ENCODE results near the gene PTGES3L. TPM values are rescaled to one million over a fixed set of nuclear protein-coding genes. Genes with fewer than 3 reads are reported as not detected.

The PTGES3L gene
- total RNA-seq = 0.21 and 0.24 TPM in 2 replicates

DNA sequence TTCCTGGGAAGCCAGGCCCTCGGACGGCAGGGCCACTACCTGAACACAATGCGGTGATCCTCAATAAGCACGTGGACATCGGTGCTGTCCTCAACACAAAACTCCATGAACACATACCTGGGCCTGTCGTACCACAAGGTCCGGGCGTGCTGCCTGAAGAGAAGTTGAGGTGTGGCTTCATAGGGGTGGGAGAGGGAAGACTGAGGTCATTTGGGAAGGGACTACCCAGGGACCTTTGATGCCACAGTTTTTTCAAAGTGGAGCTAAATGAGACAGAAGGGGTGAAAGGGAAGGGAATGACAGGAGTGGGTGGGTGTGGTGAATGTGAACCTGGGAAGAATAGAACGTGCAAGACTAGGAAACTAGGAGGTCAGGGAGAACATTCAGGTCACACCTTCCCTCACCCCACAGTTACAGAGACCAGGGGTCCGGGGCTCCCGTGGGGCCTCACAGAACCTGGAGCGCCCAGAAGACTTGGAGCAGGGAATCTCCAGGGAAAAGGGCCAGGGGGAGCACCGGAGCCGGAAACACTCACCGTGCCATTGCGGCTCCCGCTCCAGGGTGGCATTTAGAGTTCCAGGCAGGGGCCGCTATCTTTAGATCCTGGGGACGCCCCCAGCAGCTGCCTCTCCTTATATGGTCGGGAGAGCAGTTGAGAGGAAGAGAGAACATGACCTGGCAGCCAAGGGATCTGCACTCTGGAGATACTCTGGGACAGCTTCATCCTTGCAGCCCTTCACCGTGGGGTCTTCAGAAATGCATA lies at the start of gene PTGES3L:
Gene PTGES3L, minus strand, starts transcription at position 570 of the 763 bp plus-strand sequence. Its CDS starts 27 bp downstream, at position 543.

GRCh38 chr17:43024407-43025289 lies 44.8 kb upstream of the PTGES3L start, which contains the start of gene RND2:
Gene RND2, plus strand, starts transcription at chr17:43025231. Its CDS starts 117 bp downstream, at chr17:43025348.

GRCh38 chr17:43021741-43022512 lies 42.0 kb upstream of the PTGES3L start, which contains the start of gene VAT1:
Gene VAT1, minus strand, starts transcription at chr17:43022385. Its CDS starts 63 bp downstream, at chr17:43022322.

GRCh38 chr17:43006639-43007551 lies 27.0 kb upstream of the PTGES3L start, which contains the start of gene IFI35:
Gene IFI35, plus strand, starts transcription at chr17:43006784. Its CDS starts 164 bp downstream, at chr17:43006948.

GRCh38 chr17:42997984-42998938 lies 18.4 kb upstream of the PTGES3L start, which contains the start of gene RPL27:
Gene RPL27, plus strand, starts transcription at chr17:42998419. Its CDS starts 332 bp downstream, at chr17:42998751.

DNA sequence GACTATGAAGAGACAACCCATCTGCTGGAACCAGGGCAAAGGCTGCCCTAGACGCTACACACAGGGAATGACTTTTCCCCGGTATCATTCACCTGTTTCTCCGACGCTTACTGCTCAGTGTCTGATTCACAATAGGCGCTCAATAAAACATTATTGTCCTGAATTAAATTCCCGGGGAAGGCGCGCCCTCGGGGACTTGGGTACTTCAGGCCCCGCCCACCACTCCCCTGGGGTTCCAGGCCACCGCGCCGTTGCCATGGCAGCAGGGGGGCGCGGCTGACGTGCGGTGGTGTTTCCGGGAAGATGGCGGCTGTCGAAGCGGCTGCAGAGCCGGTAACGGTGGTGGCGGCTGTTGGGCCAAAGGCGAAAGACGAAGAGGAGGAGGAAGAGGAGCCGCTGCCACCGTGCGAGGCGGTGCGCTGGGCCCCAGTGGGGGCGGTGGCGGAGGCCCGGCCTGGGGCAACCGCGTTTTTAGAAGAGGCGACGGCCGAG lies 440 bp upstream of the PTGES3L start, which contains the start of gene RUNDC1:
Gene RUNDC1, plus strand, starts transcription at position 292 of the 492 bp plus-strand sequence. Its CDS starts 12 bp downstream, at position 304.

DNA sequence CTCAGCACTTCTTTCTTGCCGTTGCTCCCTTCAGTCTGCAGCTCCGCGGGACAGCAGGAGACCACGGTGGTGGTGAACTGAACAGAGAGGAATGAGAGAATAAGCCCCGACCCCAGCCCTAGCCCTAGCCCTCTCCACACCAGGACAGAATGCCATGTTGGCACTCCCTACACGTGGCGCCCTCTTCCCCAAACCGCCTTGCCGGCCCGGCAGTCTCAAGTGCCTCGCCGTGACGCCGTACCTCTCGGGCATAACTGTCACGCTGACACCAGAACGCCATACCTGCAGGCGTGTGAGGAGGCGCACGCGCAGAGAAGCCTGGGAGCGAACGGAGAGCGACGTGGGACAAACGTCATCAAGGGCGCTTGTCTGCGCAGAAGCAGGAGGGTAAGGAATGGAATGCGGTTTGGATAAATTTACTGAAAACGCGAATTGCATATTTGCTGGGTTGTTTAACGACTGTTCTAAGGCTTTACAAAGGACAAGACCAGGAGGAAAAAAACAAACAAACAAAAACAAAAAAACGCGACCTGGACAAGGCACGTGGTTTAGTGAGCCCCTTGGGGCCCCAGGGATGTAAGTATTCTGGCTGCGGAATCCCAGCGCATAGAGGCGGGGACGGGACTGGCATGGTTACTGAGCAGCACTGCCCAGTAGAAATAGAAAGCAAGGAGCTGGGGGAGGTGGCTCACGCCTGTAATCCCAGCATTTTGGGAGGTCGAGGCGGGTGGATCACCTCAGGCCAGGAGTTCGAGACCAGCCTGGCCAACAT lies 15.5 kb downstream of the PTGES3L start, which contains the start of gene AARSD1:
Gene AARSD1, minus strand, starts transcription at position 294 of the 772 bp plus-strand sequence. Its CDS starts 14 bp downstream, at position 280.

Other genes starting within 250 kb of the PTGES3L start
- gene EZH1, start 235.0 kb downstream of the PTGES3L start, total RNA-seq = 8.9 and 12.1 TPM in 2 replicates
- gene RAMP2, start 218.9 kb downstream of the PTGES3L start, total RNA-seq = not detected in 2 replicates
- gene VPS25, start 206.6 kb downstream of the PTGES3L start, total RNA-seq = 66.1 and 83.6 TPM in 2 replicates
- 0.96 TPM in 1 of 2 replicates, not detected in the other for gene WNK4, start 199.5 kb downstream of the PTGES3L start, total RNA-seq
- 71.3 and 76.9 TPM in 2 replicates for gene COA3, start 181.4 kb downstream of the PTGES3L start, total RNA-seq
- gene CNTD1, start 181.2 kb downstream of the PTGES3L start, total RNA-seq = not detected in 2 replicates
- gene BECN1, start 155.8 kb downstream of the PTGES3L start, total RNA-seq = 113 and 117 TPM in 2 replicates
- gene PSME3, start 146.7 kb downstream of the PTGES3L start, total RNA-seq = 65.2 and 83.6 TPM in 2 replicates
- gene AOC2, start 135.5 kb downstream of the PTGES3L start, total RNA-seq = 0.96 and 1.5 TPM in 2 replicates
- gene AOC3, start 128.9 kb downstream of the PTGES3L start, total RNA-seq = under 0.01 and 0.24 TPM in 2 replicates
- gene G6PC1, start 79.3 kb downstream of the PTGES3L start, total RNA-seq = under 0.01 TPM in 1 of 2 replicates, not detected in the other
- gene AARSD1, start 15.6 kb downstream of the PTGES3L start, total RNA-seq = 11.9 and 14.0 TPM in 2 replicates
- 8.7 and 9.4 TPM in 2 replicates for gene RUNDC1, start 485 bp upstream of the PTGES3L start, total RNA-seq
- 1,542 and 1,825 TPM in 2 replicates for gene RPL27, start 18.3 kb upstream of the PTGES3L start, total RNA-seq
- 2.1 and 10.4 TPM in 2 replicates for gene IFI35, start 26.7 kb upstream of the PTGES3L start, total RNA-seq
- 94.8 and 149 TPM in 2 replicates for gene VAT1, start 42.3 kb upstream of the PTGES3L start, total RNA-seq
- 0.24 TPM in 1 of 2 replicates, not detected in the other for gene RND2, start 45.2 kb upstream of the PTGES3L start, total RNA-seq
- 3.8 and 4.3 TPM in 2 replicates for gene BRCA1, start 145.3 kb upstream of the PTGES3L start, total RNA-seq
- gene NBR1, start 191.1 kb upstream of the PTGES3L start, total RNA-seq = 53.0 and 87.6 TPM in 2 replicates
- 0.21 and 0.48 TPM in 2 replicates for gene TMEM106A, start 231.8 kb upstream of the PTGES3L start, total RNA-seq
- not detected in 2 replicates for gene CCDC200, start 248.5 kb upstream of the PTGES3L start, total RNA-seq

Data from tracheal epithelial cell (primary cell).